Liver (tissue), 9 donors: ENCODE results near the gene GSTA1. TPM values are rescaled to one million over a fixed set of nuclear protein-coding genes. Genes with fewer than 3 reads are reported as not detected.
A peak's percentile ranks its signal among the peaks of the same experiment; 100 is the strongest.
"Not testable (repeated sequence)": the region's sequence is repeated elsewhere in the genome, so short reads cannot be mapped to it uniquely, and the experiment has no call there.

ENCODE experiments used
- DNase-seq: peaks from one replicate; pipeline ENCODE4 v3.0.0-alpha.2; 2017; ENCODE audit warnings: low spot score
- H3K27ac ChIP-seq, 2 donors: one replicate each; pipeline ENCODE4 v1.7.0; 2013; ENCODE audit warnings: inconsistent platforms in 2 of 2, low read length in 2 of 2, control low read depth in 1 of 2, low read depth in 1 of 2, mild to moderate bottlenecking in 1 of 2
- H3K27me3 ChIP-seq, 4 donors: one replicate each; pipeline versions ENCODE4 v1.6.1 to v1.7.0; 2013; ENCODE audit warnings: low read length in 3 of 4, inconsistent platforms in 1 of 4, mild to moderate bottlenecking in 1 of 4, moderate library complexity in 1 of 4; ENCODE audit not compliant: control insufficient read depth in 4 of 4, insufficient read depth in 4 of 4
- H3K36me3 ChIP-seq, 4 donors: one replicate each; pipeline versions ENCODE4 v1.6.1 to v1.7.0; 2013; ENCODE audit warnings: low read length in 3 of 4, mild to moderate bottlenecking in 3 of 4, low read depth in 1 of 4, moderate library complexity in 1 of 4; ENCODE audit not compliant: control insufficient read depth in 4 of 4, insufficient read depth in 3 of 4
- H3K4me1 ChIP-seq, 4 donors: one replicate each; pipeline versions ENCODE4 v1.6.1 to v1.7.0; 2013; ENCODE audit warnings: low read length in 3 of 4, mild to moderate bottlenecking in 3 of 4, moderate library complexity in 1 of 4; ENCODE audit not compliant: control insufficient read depth in 4 of 4, insufficient read depth in 4 of 4
- H3K4me3 ChIP-seq, 3 donors: one replicate each; pipeline versions ENCODE4 v1.6.1 to v1.7.0; 2013; ENCODE audit warnings: low read length in 3 of 3, control low read depth in 1 of 3, low read depth in 1 of 3, mild to moderate bottlenecking in 1 of 3
- H3K9ac ChIP-seq, 2 donors: one replicate each; pipeline ENCODE4 v1.7.0; 2013; ENCODE audit warnings: low read length in 2 of 2, mild to moderate bottlenecking in 2 of 2, moderate library complexity in 2 of 2, control low read depth in 1 of 2, low read depth in 1 of 2
- H3K9me3 ChIP-seq, 4 donors: one replicate each; pipeline versions ENCODE4 v1.6.1 to v1.7.0; 2013; ENCODE audit warnings: low read length in 3 of 4; ENCODE audit not compliant: control insufficient read depth in 4 of 4
- FOXA1 ChIP-seq: IDR thresholded peaks from 2 replicates; pipeline ENCODE4 v1.6.1; 2016; ENCODE audit warnings: antibody characterized with exemption
- FOXA2 ChIP-seq: IDR thresholded peaks from 2 replicates; pipeline ENCODE4 v1.6.1; 2016; ENCODE audit warnings: antibody characterized with exemption
- HNF4A ChIP-seq, 2 donors: conservative IDR thresholded peaks; 2 replicates each; pipeline ENCODE4 v1.6.1; 2016; ENCODE audit warnings: antibody characterized with exemption in 2 of 2, mild to moderate bottlenecking in 2 of 2
- HNF4G ChIP-seq: IDR thresholded peaks from 2 replicates; pipeline ENCODE4 v1.6.1; 2016; ENCODE audit warnings: antibody characterized with exemption
- RXRA ChIP-seq, 2 donors: IDR thresholded peaks; 2 replicates each; pipeline ENCODE4 v1.6.1; 2017 to 2018; ENCODE audit warnings: antibody characterized with exemption in 2 of 2, mild to moderate bottlenecking in 1 of 2
- SP1 ChIP-seq: IDR thresholded peaks from 2 replicates; pipeline ENCODE4 v1.6.1; 2018; ENCODE audit warnings: antibody characterized with exemption, mild to moderate bottlenecking
- YY1 ChIP-seq: IDR thresholded peaks from 2 replicates; pipeline ENCODE4 v1.6.1; 2016; ENCODE audit warnings: antibody characterized with exemption, mild to moderate bottlenecking
- WGBS: extraction: QIAGEN DNeasy Blood & Tissue Kit; methylation state at CpG from one replicate; pipeline ENCODE4 v1.1.7; 2013; 5-methylcytosine and 5-hydroxymethylcytosine counted together
- polyA plus RNA-seq, 2 donors: library from polyadenylated mRNA; stranded (reverse) in 1 of 2; unstranded in 1 of 2; fragments of 200-250 nt in 1 of 2; fragments of >200 nt in 1 of 2; fragmentation: Nextera tagmentation in 1 of 2; extraction: Ambion mirVana in 1 of 2; gene quantifications; one replicate each; pipeline versions ENCODE4 v1.2.1 to v1.2.3, GENCODE V29; 2013 to 2015
- total RNA-seq, 2 donors: library from RNA; depleted of rRNA; stranded (reverse); fragments of >200 nt; gene quantifications; one replicate each; pipeline ENCODE4 v1.2.3, GENCODE V29; 2014
- TF ChIP-seq, protein P1 (sequence below): IDR thresholded peaks from 2 replicates; pipeline ENCODE4 v1.6.1; 2016; ENCODE audit warnings: antibody characterized with exemption
- TF ChIP-seq, protein P2 (sequence below): fragments of 150-350 bp; IDR thresholded peaks from 2 replicates; pipeline ENCODE4 v1.5.1; 2017; ENCODE audit warnings: improper control_type of control experiment, low read depth, low read length; ENCODE audit not compliant: missing input control
- TF ChIP-seq, protein P3 (sequence below): IDR thresholded peaks from 2 replicates; pipeline ENCODE4 v1.6.1; 2016; ENCODE audit warnings: antibody characterized with exemption
- donor health status: healthy.
- donor health status: healthy.
- donor health status: healthy.
- donor health status: healthy.
- donor health status: healthy.

Gene GSTA1
- total and polyA plus RNA-seq, 4 donors, result 59.4 to 247 (median 145) TPM

DNA sequence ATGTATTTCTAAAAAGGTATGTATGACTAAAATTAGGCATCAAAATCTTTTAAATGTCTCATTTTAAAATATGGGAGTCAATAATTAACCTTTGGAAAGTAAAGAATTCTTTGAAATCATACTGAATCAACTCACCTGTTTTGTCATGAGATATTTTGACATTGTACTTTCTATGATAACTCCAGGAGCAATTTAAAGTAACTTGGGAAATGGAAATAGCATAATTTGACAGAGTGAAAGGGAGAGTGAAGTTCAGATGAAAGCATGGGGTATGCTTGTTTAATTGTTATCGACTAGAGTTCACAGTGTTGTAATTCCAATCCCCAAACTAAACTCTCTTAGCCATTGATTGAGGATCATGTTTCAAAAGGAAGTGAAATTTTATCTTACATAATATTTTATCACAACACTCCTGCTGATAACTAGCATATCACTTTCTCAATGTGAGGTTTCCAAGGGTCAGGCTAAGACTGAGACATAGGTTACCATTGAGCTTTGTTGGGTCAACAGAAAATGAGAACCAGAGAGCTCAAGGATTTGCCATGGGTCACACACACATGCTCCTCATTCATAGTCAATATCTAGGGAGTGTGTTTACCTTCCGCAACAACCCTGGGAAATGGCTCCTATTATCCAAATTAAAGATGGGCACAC lies 2.3 kb downstream of the GSTA1 start:
- Histone ChIP-seq H3K4me1 (peaks cover 6 to 17% (median 7%) of the 10 kb centered on the region in 4 donors), H3K4me3 (peak overlapping the region in 2 of 3 donors; percentile 63 to 85), H3K9ac (no peak overlapping the region), H3K36me3 (peaks cover 0 to 11% (median 3%) of the 10 kb centered on the region in 4 donors), H3K27ac (peak overlapping the region; percentile 13 to 38), H3K27me3 (no peaks in the 10 kb centered on the region), H3K9me3 (no peaks in the 10 kb centered on the region)
- no peak for DNase-seq
- TF ChIP-seq FOXA2 (no peak), HNF4A (conservative IDR thresholded peaks at IDR 0.05) (peak; percentile 59 to 66), FOXA1 (no peak), RXRA (IDR thresholded peaks at IDR 0.05) (peak; percentile 34 to 44), HNF4G (peak; percentile 22), SP1 (peak; percentile 40), YY1 (peak; percentile 34)
- TF ChIP-seq, protein P1, sequence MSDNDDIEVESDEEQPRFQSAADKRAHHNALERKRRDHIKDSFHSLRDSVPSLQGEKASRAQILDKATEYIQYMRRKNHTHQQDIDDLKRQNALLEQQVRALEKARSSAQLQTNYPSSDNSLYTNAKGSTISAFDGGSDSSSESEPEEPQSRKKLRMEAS, result peak; percentile 16
- TF ChIP-seq, protein P2, sequence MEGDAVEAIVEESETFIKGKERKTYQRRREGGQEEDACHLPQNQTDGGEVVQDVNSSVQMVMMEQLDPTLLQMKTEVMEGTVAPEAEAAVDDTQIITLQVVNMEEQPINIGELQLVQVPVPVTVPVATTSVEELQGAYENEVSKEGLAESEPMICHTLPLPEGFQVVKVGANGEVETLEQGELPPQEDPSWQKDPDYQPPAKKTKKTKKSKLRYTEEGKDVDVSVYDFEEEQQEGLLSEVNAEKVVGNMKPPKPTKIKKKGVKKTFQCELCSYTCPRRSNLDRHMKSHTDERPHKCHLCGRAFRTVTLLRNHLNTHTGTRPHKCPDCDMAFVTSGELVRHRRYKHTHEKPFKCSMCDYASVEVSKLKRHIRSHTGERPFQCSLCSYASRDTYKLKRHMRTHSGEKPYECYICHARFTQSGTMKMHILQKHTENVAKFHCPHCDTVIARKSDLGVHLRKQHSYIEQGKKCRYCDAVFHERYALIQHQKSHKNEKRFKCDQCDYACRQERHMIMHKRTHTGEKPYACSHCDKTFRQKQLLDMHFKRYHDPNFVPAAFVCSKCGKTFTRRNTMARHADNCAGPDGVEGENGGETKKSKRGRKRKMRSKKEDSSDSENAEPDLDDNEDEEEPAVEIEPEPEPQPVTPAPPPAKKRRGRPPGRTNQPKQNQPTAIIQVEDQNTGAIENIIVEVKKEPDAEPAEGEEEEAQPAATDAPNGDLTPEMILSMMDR, result no peak
- TF ChIP-seq, protein P3, sequence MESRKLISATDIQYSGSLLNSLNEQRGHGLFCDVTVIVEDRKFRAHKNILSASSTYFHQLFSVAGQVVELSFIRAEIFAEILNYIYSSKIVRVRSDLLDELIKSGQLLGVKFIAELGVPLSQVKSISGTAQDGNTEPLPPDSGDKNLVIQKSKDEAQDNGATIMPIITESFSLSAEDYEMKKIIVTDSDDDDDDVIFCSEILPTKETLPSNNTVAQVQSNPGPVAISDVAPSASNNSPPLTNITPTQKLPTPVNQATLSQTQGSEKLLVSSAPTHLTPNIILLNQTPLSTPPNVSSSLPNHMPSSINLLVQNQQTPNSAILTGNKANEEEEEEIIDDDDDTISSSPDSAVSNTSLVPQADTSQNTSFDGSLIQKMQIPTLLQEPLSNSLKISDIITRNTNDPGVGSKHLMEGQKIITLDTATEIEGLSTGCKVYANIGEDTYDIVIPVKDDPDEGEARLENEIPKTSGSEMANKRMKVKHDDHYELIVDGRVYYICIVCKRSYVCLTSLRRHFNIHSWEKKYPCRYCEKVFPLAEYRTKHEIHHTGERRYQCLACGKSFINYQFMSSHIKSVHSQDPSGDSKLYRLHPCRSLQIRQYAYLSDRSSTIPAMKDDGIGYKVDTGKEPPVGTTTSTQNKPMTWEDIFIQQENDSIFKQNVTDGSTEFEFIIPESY, result no peak
- 32% methylated on average over 2 of the region's 2 CpGs for WGBS

DNA sequence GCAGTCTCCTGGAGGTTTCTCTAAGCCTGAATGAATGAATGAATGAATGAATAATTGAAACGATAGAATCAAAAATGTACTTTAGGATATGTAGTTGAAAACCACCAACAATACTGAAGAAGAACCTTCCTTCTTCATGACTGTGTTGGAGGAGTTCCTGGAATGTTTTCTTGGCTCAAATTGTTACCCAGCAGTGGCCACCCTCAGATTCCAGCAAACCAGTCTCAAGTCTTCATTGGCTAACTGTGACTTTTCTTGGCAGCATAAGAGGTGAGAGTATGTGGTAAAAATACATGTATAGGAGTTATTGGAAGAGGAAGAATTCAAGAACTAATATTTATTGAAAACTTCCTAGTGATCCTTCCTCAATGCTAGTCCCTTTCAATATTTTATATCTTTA lies 4.3 kb downstream of the GSTA1 start:
- not testable (repeated sequence) for H3K27ac ChIP-seq, H3K4me3 ChIP-seq, H3K9me3 ChIP-seq, H3K27me3 ChIP-seq, DNase-seq, H3K9ac ChIP-seq
- H3K4me1 ChIP-seq, result peaks cover 6 to 17% (median 7%) of the 10 kb centered on the region in 4 donors
- WGBS, result 75% methylated on average over 1 of the region's 1 CpG
- peaks cover 0 to 26% (median 12%) of the 10 kb centered on the region in 4 donors for H3K36me3 ChIP-seq

DNA sequence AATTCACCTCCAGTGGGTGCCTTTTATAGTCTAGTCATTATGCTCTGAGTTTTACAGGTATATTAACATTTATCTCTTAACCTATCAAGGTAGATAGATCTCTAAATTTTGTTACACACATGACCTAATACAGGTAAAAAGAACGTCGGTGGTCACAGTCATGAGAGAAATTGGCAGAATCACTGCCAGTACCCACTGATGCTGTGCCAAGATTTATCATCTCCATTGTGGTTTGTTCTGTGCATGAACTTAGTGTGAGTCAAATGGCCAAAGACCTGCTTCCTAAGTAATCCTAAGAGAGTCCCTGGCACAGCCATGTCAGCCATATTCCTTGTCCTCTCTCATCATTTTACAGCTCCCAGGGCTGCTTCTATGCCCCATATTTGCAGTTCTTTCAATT lies 9.2 kb downstream of the GSTA1 start:
- DNase-seq, H3K9ac ChIP-seq, H3K4me3 ChIP-seq, H3K27me3 ChIP-seq, H3K4me1 ChIP-seq, H3K9me3 ChIP-seq, H3K27ac ChIP-seq: not testable (repeated sequence)
- 70% methylated on average over 2 of the region's 2 CpGs for WGBS
- peaks cover 1 to 50% (median 37%) of the 10 kb centered on the region in 4 donors for H3K36me3 ChIP-seq
